H1 (cell line): ENCODE data around the gene UBE2J1. TPM values are rescaled to one million over a fixed set of nuclear protein-coding genes. Genes with fewer than 3 reads are reported as not detected.
A peak's percentile ranks its signal among the peaks of the same experiment; 100 is the strongest.

ENCODE experiments used
- CTCF ChIA-PET: fragments of 300-600 bp; sonication (Branson Sonifier 250); formaldehyde crosslinking; loops from one replicate; lab custom pipeline; 2021; ENCODE audit not compliant: partially characterized antibody; lab: Charles Lee
- POLR2A ChIA-PET: fragments of 300-600 bp; sonication (Branson Sonifier 250); formaldehyde crosslinking; loops from one replicate; lab custom pipeline; 2021; ENCODE audit warnings: inconsistent platforms; ENCODE audit not compliant: partially characterized antibody; lab: Charles Lee
- DNase-seq, 2 experiments: peaks; one replicate each; pipeline versions ENCODE4 v3.0.0 to v3.0.0-alpha.2; 2010 to 2022; ENCODE audit warnings: low spot score in 2 of 2, low read depth in 1 of 2, mixed read lengths in 1 of 2
- FAIRE-seq: peaks from 2 replicates; lab custom pipeline; 2011; peaks lifted over from hg19 to GRCh38; lab: Jason Lieb, UNC
- H2AFZ ChIP-seq: 2 replicates; pipeline ENCODE4 v1.8.1; 2012; ENCODE audit warnings: low read length, inconsistent platforms
- H2AK5ac ChIP-seq: 2 replicates; pipeline ENCODE4 v1.6.1; 2013; ENCODE audit warnings: low read depth, low read length
- H2BK120ac ChIP-seq: replicated peaks from 2 replicates; pipeline ENCODE3; 2013; ENCODE audit warnings: low read depth, low read length, inconsistent platforms
- H2BK12ac ChIP-seq: 2 replicates; pipeline ENCODE4 v1.6.1; 2013; ENCODE audit warnings: low read depth, low read length
- H2BK15ac ChIP-seq: 2 replicates; pipeline ENCODE4 v1.6.1; 2013; ENCODE audit warnings: low read length
- H2BK20ac ChIP-seq: 2 replicates; pipeline ENCODE4 v1.6.1; 2013; ENCODE audit warnings: low read length
- H2BK5ac ChIP-seq: 2 replicates; pipeline ENCODE4 v1.6.1; 2013; ENCODE audit warnings: low read depth, low read length
- H3K14ac ChIP-seq: 2 replicates; pipeline ENCODE4 v1.6.1; 2013; ENCODE audit warnings: inconsistent platforms; ENCODE audit not compliant: insufficient read length
- H3K18ac ChIP-seq: 2 replicates; pipeline ENCODE4 v1.6.1; 2013; ENCODE audit warnings: low read length; ENCODE audit errors: extremely low read depth
- H3K23ac ChIP-seq: 2 replicates; pipeline ENCODE4 v1.6.1; 2013; ENCODE audit warnings: inconsistent platforms; ENCODE audit not compliant: insufficient read length
- H3K23me2 ChIP-seq: 2 replicates; pipeline ENCODE4 v1.6.1; 2013; ENCODE audit warnings: low read depth, low read length
- H3K27ac ChIP-seq: 2 replicates; pipeline ENCODE4 v1.6.1; 2011; ENCODE audit warnings: low read depth, low read length, inconsistent platforms
- H3K27me3 ChIP-seq, 4 experiments: replicated peaks in 1 of 4; 1 replicate in 1 of 4; 2 replicates in 3 of 4; pipeline versions ENCODE4 v1.6.1 to v1.8.1; 2011 to 2013; ENCODE audit warnings: low read length in 3 of 4, mild to moderate bottlenecking in 3 of 4, inconsistent platforms in 2 of 4, mixed read lengths in 2 of 4, moderate library complexity in 1 of 4; ENCODE audit not compliant: control insufficient read depth in 3 of 4, insufficient read depth in 3 of 4; ENCODE audit errors: extremely low read depth in 1 of 4
- H3K36me3 ChIP-seq, 4 experiments: 2 replicates each; pipeline versions ENCODE4 v1.6.1 to v1.8.1; 2011 to 2013; ENCODE audit warnings: mild to moderate bottlenecking in 4 of 4, low read length in 3 of 4, moderate library complexity in 2 of 4, control low read depth in 1 of 4, inconsistent platforms in 1 of 4; ENCODE audit not compliant: insufficient read depth in 4 of 4, control insufficient read depth in 2 of 4
- H3K4ac ChIP-seq: replicated peaks from 2 replicates; pipeline ENCODE3; 2013; ENCODE audit warnings: low read length, low read depth, mixed read lengths, inconsistent platforms; ENCODE audit not compliant: insufficient read length
- H3K4me1 ChIP-seq, 4 experiments: replicated peaks in 1 of 4; 1 replicate in 1 of 4; 2 replicates in 3 of 4; pipeline versions ENCODE4 v1.6.1 to v1.8.1; 2011 to 2013; ENCODE audit warnings: low read length in 3 of 4, inconsistent platforms in 2 of 4, mixed read lengths in 1 of 4; ENCODE audit not compliant: insufficient read depth in 4 of 4, control insufficient read depth in 3 of 4
- H3K4me2 ChIP-seq, 2 experiments: 2 replicates each; pipeline versions ENCODE4 v1.6.1 to v1.8.1; 2011 to 2013; ENCODE audit warnings: low read depth in 2 of 2, low read length in 2 of 2, control low read depth in 1 of 2, inconsistent platforms in 1 of 2, mild to moderate bottlenecking in 1 of 2; ENCODE audit not compliant: insufficient read depth in 1 of 2
- H3K4me3 ChIP-seq, 4 experiments: fragments of 200-600, 300-600 bp in 1 of 4; sonication (generic), shearing (Covaris generic), sonication (Bioruptor Twin) in 1 of 4; 2 replicates each; pipeline versions ENCODE4 v1.5.1 to v1.8.1; 2011 to 2016; ENCODE audit warnings: low read length in 4 of 4, low read depth in 3 of 4, control low read depth in 2 of 4, inconsistent platforms in 2 of 4, mild to moderate bottlenecking in 2 of 4, mixed read lengths in 1 of 4, moderate library complexity in 1 of 4; ENCODE audit not compliant: insufficient read depth in 2 of 4; ENCODE audit errors: extremely low read depth in 1 of 4
- H3K56ac ChIP-seq: replicated peaks from 2 replicates; pipeline ENCODE3; 2013; ENCODE audit warnings: low read depth, mild to moderate bottlenecking, mixed read lengths, low read length, inconsistent platforms; ENCODE audit not compliant: insufficient read length
- H3K79me1 ChIP-seq: 2 replicates; pipeline ENCODE4 v1.6.1; 2013; ENCODE audit warnings: low read depth, low read length, control low read depth
- H3K79me2 ChIP-seq, 2 experiments: 2 replicates each; pipeline versions ENCODE4 v1.6.1 to v1.8.1; 2012 to 2013; ENCODE audit warnings: low read length in 2 of 2, mild to moderate bottlenecking in 2 of 2, inconsistent platforms in 1 of 2; ENCODE audit not compliant: insufficient read depth in 2 of 2, control insufficient read depth in 1 of 2
- H3K9ac ChIP-seq, 4 experiments: replicated peaks in 1 of 4; 1 replicate in 1 of 4; 2 replicates in 3 of 4; pipeline versions ENCODE4 v1.6.1 to v1.8.1; 2011 to 2013; ENCODE audit warnings: low read depth in 3 of 4, low read length in 3 of 4, control low read depth in 2 of 4, mild to moderate bottlenecking in 2 of 4, moderate library complexity in 2 of 4, inconsistent platforms in 1 of 4; ENCODE audit errors: extremely low read depth in 1 of 4
- H3K9me3 ChIP-seq, 2 experiments: 2 replicates each; pipeline versions ENCODE4 v1.6.1 to v1.8.1; 2012 to 2013; ENCODE audit warnings: mild to moderate bottlenecking in 2 of 2, moderate library complexity in 2 of 2, control low read depth in 1 of 2, inconsistent platforms in 1 of 2, low read depth in 1 of 2, low read length in 1 of 2, mixed read lengths in 1 of 2; ENCODE audit not compliant: insufficient read depth in 2 of 2
- H4K20me1 ChIP-seq, 2 experiments: replicated peaks in 1 of 2; 2 replicates each; pipeline versions ENCODE3 to v1.8.1; 2011 to 2013; ENCODE audit warnings: inconsistent platforms in 2 of 2, low read length in 2 of 2, mild to moderate bottlenecking in 1 of 2; ENCODE audit not compliant: insufficient read depth in 2 of 2, control insufficient read depth in 1 of 2
- H4K5ac ChIP-seq: 2 replicates; pipeline ENCODE4 v1.6.1; 2013; ENCODE audit warnings: low read length, low read depth, mixed read lengths, inconsistent platforms; ENCODE audit not compliant: insufficient read length
- H4K8ac ChIP-seq: 2 replicates; pipeline ENCODE4 v1.8.0; 2013; ENCODE audit warnings: mild to moderate bottlenecking, moderate library complexity, low read length, inconsistent platforms; ENCODE audit not compliant: insufficient read depth; ENCODE audit errors: extremely low read depth
- H4K91ac ChIP-seq: replicated peaks from 2 replicates; pipeline ENCODE3; 2013; ENCODE audit warnings: low read length, mixed read lengths, inconsistent platforms; ENCODE audit not compliant: insufficient read length
- ASH2L ChIP-seq: fragments of 200-600, 300-600 bp; sonication (generic); IDR thresholded peaks from one replicate; pipeline ENCODE4 v1.7.1; 2017; ENCODE audit warnings: low read length
- CREB1 ChIP-seq: IDR thresholded peaks from 2 replicates; pipeline ENCODE4 v1.6.1; 2012; ENCODE audit warnings: inconsistent platforms
- HDAC2 ChIP-seq, 2 experiments: fragments of 300-600 bp in 1 of 2; sonication (generic) in 1 of 2; IDR thresholded peaks; 2 replicates each; pipeline ENCODE4 v1.6.1; 2011 to 2012; ENCODE audit warnings: low read depth in 2 of 2, low read length in 2 of 2, mild to moderate bottlenecking in 2 of 2, moderate library complexity in 2 of 2, borderline replicate concordance in 1 of 2, inconsistent platforms in 1 of 2
- POLR2AphosphoS5 ChIP-seq: IDR thresholded peaks from 2 replicates; pipeline ENCODE4 v1.6.1; 2011; ENCODE audit warnings: low read depth, low read length
- RAD21 ChIP-seq, 2 experiments: IDR thresholded peaks in 1 of 2; conservative IDR thresholded peaks in 1 of 2; 2 replicates each; pipeline ENCODE4 v1.6.1; 2011; ENCODE audit warnings: low read depth in 2 of 2, low read length in 2 of 2, improper control_type of control experiment in 1 of 2, inconsistent platforms in 1 of 2, mild to moderate bottlenecking in 1 of 2, moderate library complexity in 1 of 2
- WGBS, 2 experiments: shearing (Covaris generic) in 1 of 2; methylation state at CpG; one replicate each; pipeline versions ENCODE4 v1.1.6 to v1.1.7; 2013 to 2015; ENCODE audit warnings: low lambda C conversion rate in 2 of 2, mixed read lengths in 2 of 2, inconsistent platforms in 1 of 2, low coverage in 1 of 2, missing lambda C conversion rate in 1 of 2; ENCODE audit not compliant: insufficient replicate concordance in 2 of 2, insufficient coverage in 1 of 2, insufficient read length in 1 of 2; ENCODE audit errors: extremely low coverage in 1 of 2, missing lambda C conversion rate in 1 of 2; 5-methylcytosine and 5-hydroxymethylcytosine counted together
- polyA plus RNA-seq, 7 experiments: library from polyadenylated mRNA; depleted of rRNA in 3 of 7; stranded (reverse) in 5 of 7; unstranded in 2 of 7; fragments of >200 nt in 5 of 7; fragments of 200-250 nt in 2 of 7; gene quantifications; 1 replicate in 5 of 7; 2 replicates in 1 of 7; 4 replicates in 1 of 7; pipeline versions ENCODE4 v1.2.1 to v1.2.3, GENCODE V29; 2011 to 2013; ENCODE audit warnings: missing spikeins in 2 of 7, mixed read lengths in 2 of 7
- total RNA-seq: library from RNA; stranded (reverse); fragmentation: NEBNext Ultra II Directional; extraction: Animal tissue kit (Norgen Biotek cat#: 25700); gene quantifications from 2 replicates; pipeline ENCODE4 v1.2.1, GENCODE V29; 2021
- TF ChIP-seq, protein P1 (sequence below): IDR thresholded peaks from 2 replicates; pipeline ENCODE4 v1.6.1; 2012; ENCODE audit warnings: inconsistent platforms
- TF ChIP-seq, protein P2 (sequence below), 3 experiments: IDR thresholded peaks; 1 replicate in 2 of 3; 2 replicates in 1 of 3; pipeline versions ENCODE4 v1.5.1 to v1.6.1; 2011; ENCODE audit warnings: low read length in 3 of 3, mild to moderate bottlenecking in 3 of 3, inconsistent platforms in 2 of 3, low read depth in 1 of 3, moderate library complexity in 1 of 3; ENCODE audit not compliant: insufficient read depth in 1 of 3; ENCODE audit errors: control extremely low read depth in 1 of 3

Gene UBE2J1
- total and polyA plus RNA-seq, 2 of the 8 experiments (the other 6 are each of a cell fraction or from before 2014, with no cell fraction given): 8.5 to 15.2 TPM

DNA sequence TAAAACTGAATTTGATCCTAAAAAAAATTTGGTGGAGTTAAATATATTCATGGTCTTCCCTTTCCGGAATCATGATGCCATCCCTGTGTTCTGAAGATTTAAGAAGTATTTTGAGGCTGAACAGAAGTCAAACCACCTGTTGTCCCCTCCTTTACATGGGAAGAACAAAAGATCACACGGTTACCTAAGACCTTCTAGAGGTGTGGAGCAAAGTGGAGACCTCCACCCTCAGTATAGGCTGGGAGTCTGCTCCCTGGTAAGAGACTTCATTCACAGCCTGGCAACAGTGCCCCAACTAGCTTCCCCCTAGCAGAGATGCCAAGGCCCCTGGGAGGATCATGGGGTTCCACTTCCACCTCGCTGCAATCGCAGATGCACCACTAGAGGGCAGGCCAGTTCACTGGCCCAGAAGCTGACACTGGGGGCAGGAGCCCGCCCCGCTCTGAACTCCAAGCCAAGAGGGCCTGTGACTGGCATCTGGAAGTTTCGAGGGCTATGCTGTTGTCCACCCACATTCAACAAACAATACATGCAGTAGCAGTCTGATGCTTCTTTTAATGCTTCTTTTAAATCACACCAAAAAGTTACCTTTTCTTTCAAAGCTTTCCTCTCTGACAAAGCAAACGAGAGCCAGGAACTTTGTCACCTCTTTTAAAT is 19.5 kb upstream of the UBE2J1 start:
- POLR2A ChIA-PET: interaction anchor here (1.0 to 1.3 kb wide), 2 partner anchors 9 to 38 kb away, joined by 4 to 5 read pairs; no protein-coding TSS in a partner anchor
- TF ChIP-seq, protein P1, sequence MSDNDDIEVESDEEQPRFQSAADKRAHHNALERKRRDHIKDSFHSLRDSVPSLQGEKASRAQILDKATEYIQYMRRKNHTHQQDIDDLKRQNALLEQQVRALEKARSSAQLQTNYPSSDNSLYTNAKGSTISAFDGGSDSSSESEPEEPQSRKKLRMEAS: 0 out of 2 replicates have a peak, but pooled peaks have one; percentile 37
- peak; percentile 51; the same call in 1 of the 2 replicates for TF ChIP-seq CREB1
- TF ChIP-seq RAD21 (IDR thresholded peaks at IDR 0.05 in 1 of 2, conservative IDR thresholded peaks at IDR 0.05 in 1 of 2; ENCODE audit: low read depth in 2 of 2, low read length in 2 of 2): peak; percentile 84 to 91
- TF ChIP-seq ASH2L: no peak
- no peak for TF ChIP-seq HDAC2 (IDR thresholded peaks at IDR 0.05; ENCODE audit: borderline replicate concordance in 1 of 2, low read depth in 2 of 2, low read length in 2 of 2)
- TF ChIP-seq, protein P2, sequence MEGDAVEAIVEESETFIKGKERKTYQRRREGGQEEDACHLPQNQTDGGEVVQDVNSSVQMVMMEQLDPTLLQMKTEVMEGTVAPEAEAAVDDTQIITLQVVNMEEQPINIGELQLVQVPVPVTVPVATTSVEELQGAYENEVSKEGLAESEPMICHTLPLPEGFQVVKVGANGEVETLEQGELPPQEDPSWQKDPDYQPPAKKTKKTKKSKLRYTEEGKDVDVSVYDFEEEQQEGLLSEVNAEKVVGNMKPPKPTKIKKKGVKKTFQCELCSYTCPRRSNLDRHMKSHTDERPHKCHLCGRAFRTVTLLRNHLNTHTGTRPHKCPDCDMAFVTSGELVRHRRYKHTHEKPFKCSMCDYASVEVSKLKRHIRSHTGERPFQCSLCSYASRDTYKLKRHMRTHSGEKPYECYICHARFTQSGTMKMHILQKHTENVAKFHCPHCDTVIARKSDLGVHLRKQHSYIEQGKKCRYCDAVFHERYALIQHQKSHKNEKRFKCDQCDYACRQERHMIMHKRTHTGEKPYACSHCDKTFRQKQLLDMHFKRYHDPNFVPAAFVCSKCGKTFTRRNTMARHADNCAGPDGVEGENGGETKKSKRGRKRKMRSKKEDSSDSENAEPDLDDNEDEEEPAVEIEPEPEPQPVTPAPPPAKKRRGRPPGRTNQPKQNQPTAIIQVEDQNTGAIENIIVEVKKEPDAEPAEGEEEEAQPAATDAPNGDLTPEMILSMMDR (IDR thresholded peaks at IDR 0.05; ENCODE audit: control extremely low read depth in 1 of 3, insufficient read depth in 1 of 3, low read depth in 1 of 3, low read length in 3 of 3): peak; percentile 95 to 99 (median 98)
- TF ChIP-seq POLR2AphosphoS5: no peak

More for the DNA sequence above, 19.5 kb upstream of the UBE2J1 start:
- peak; percentile 68 for FAIRE-seq
- Histone ChIP-seq H2AFZ (no peak overlapping the region), H4K8ac (no peak overlapping the region), H3K56ac (no peak overlapping the region), H3K27me3 (no peaks in the 10 kb centered on the region), H3K4me1 (peaks cover 0 to 7% (median 4%) of the 10 kb centered on the region in 4 experiments; a peak in 4 of 7 replicates), H3K4me2 (no peak overlapping the region), H2BK120ac (no peak overlapping the region), H2BK20ac (no peak overlapping the region), H3K9me3 (no peaks in the 10 kb centered on the region), H3K27ac (no peak overlapping the region), H4K91ac (no peak overlapping the region), H2AK5ac (no peak overlapping the region), H4K20me1 (no peaks in the 10 kb centered on the region), H3K23me2 (no peaks in the 10 kb centered on the region; the same call in 1 of the 2 replicates), H3K4me3 (no peak overlapping the region), H2BK15ac (no peak overlapping the region), H3K79me1 (no peaks in the 10 kb centered on the region), H4K5ac (no peak overlapping the region), H3K23ac (no peak overlapping the region), H2BK12ac (no peak overlapping the region), H3K18ac (no peak overlapping the region), H3K79me2 (no peaks in the 10 kb centered on the region), H3K36me3 (0 out of 8 replicates have a peak, but pooled peaks cover 0 to 1% (median 0%) of the 10 kb centered on the region in 4 experiments), H3K9ac (no peak overlapping the region), H3K4ac (no peak overlapping the region), H3K14ac (no peak overlapping the region), H2BK5ac (no peak overlapping the region)
- DNase-seq: peak in 1 of 2 experiments; percentile 92
- CTCF ChIA-PET: interaction anchor here (0.6 to 3.0 kb wide), 78 partner anchors 9 to 538 kb away, joined by 3 to 29 read pairs (median 4); partner anchors contain the start of genes ANKRD6, CASP8AP2, GABRR2 and LYRM2
- WGBS, 2 experiments: 44% methylated on average over 8 of the region's 8 CpGs; no CpG with 5 or more reads in 1 of the 2 experiments
